Measurements from ENCODE around the gene CNFN.

- TF ChIP-seq CREB5 (CRISPR knock-in tag; IDR thresholded peaks at IDR 0.05; ENCODE audit: low read depth) (no peak), CSRNP3 (CRISPR knock-in tag; IDR thresholded peaks at IDR 0.05) (no peak), PATZ1 (CRISPR knock-in tag; IDR thresholded peaks at IDR 0.05; ENCODE audit: borderline replicate concordance) (no peak), GLIS3 (CRISPR knock-in tag; IDR thresholded peaks at IDR 0.05) (no peak), OSR1 (CRISPR knock-in tag; IDR thresholded peaks at IDR 0.05) (no peak), ARNTL (CRISPR knock-in tag; IDR thresholded peaks at IDR 0.05; ENCODE audit: borderline replicate concordance, low read depth) (no peak), ZFP3 (CRISPR knock-in tag; IDR thresholded peaks at IDR 0.05) (no peak), ZNF70 (CRISPR knock-in tag; IDR thresholded peaks at IDR 0.05) (no peak)
Measured at GRCh38 chr19:42370626-42371175, 19.4 kb downstream of the CNFN start.
